Sigmoid colon (tissue), 7 donors: ENCODE data around the gene NFIB. TPM values are rescaled to one million over a fixed set of nuclear protein-coding genes. Genes with fewer than 3 reads are reported as not detected.

Experiments used
- DNase-seq: peaks from one replicate; pipeline ENCODE4 v3.0.0-alpha.2; 2019
- H3K27ac ChIP-seq, 4 donors: fragments of 200-600 bp; sonication (generic); one replicate each; pipeline ENCODE4 v1.5.1; 2016 to 2019; ENCODE audit warnings: mild to moderate bottlenecking in 1 of 4
- H3K27me3 ChIP-seq, 3 donors: fragments of 200-600 bp; sonication (generic); one replicate each; pipeline ENCODE4 v1.5.1; 2019; ENCODE audit warnings: mild to moderate bottlenecking in 1 of 3
- H3K36me3 ChIP-seq, 4 donors: fragments of 200-600 bp; sonication (generic); one replicate each; pipeline ENCODE4 v1.5.1; 2016 to 2019
- H3K4me1 ChIP-seq, 4 donors: fragments of 200-600 bp; sonication (generic); one replicate each; pipeline ENCODE4 v1.5.1; 2017 to 2019
- H3K4me3 ChIP-seq, 4 donors: fragments of 200-600 bp; sonication (generic); one replicate each; pipeline ENCODE4 v1.5.1; 2017 to 2019; ENCODE audit warnings: mild to moderate bottlenecking in 2 of 4, moderate library complexity in 1 of 4
- H3K9me3 ChIP-seq, 4 donors: fragments of 200-600 bp in 3 of 4; sonication (generic) in 3 of 4; one replicate each; pipeline versions ENCODE4 v1.5.1 to v1.6.1; 2013 to 2019
- EP300 ChIP-seq, 4 donors: sonication (generic); formaldehyde crosslinking; IDR thresholded peaks; one replicate each; pipeline ENCODE4 v1.6.1; 2017; ENCODE audit warnings: antibody characterized with exemption in 4 of 4
- POLR2A ChIP-seq, 2 donors: fragments of 450-650 bp; IDR thresholded peaks; one replicate each; pipeline ENCODE4 v1.6.1; 2016; ENCODE audit warnings: antibody characterized with exemption in 2 of 2, mild to moderate bottlenecking in 2 of 2, moderate library complexity in 2 of 2
- POLR2AphosphoS5 ChIP-seq, 4 donors: sonication (generic); formaldehyde crosslinking; IDR thresholded peaks; one replicate each; pipeline ENCODE4 v1.6.1; 2017; ENCODE audit warnings: antibody characterized with exemption in 4 of 4
- WGBS, 2 donors: extraction: QIAGEN DNeasy Blood & Tissue Kit; methylation state at CpG; one replicate each; pipeline ENCODE4 v1.1.7; 2013; 5-methylcytosine and 5-hydroxymethylcytosine counted together
- intact Hi-C: fragments of 100-400 bp; cut with DNase I; formaldehyde crosslinking; loops from one replicate; pipeline ENCODE4 v1.15.1; 2023
- polyA plus RNA-seq, 3 donors: library from polyadenylated mRNA; stranded (reverse); fragments of 200-250 nt; gene quantifications; one replicate each; pipeline ENCODE4 v1.2.3, GENCODE V29; 2013
- total RNA-seq, 4 donors: library from RNA; depleted of rRNA; stranded (reverse); fragments of >200 nt; gene quantifications; one replicate each; pipeline ENCODE4 v1.1.0, GENCODE V29; 2016
- TF ChIP-seq, protein P1 (sequence below), 4 experiments: fragments of 450-650 bp in 3 of 4; fragments of 200-600 bp in 1 of 4; IDR thresholded peaks; one replicate each; pipeline ENCODE4 v1.5.1; 2016 to 2019; ENCODE audit warnings: antibody characterized with exemption in 4 of 4, mild to moderate bottlenecking in 3 of 4, moderate library complexity in 2 of 4
- donor health status: healthy with polysubstance abuse.
- donor health status: Bipolar disorder and iron deficiency.
- donor health status: healthy.

The NFIB gene
- total and polyA plus RNA-seq, 7 donors, result 3.7 to 129 (median 45.3) TPM

DNA sequence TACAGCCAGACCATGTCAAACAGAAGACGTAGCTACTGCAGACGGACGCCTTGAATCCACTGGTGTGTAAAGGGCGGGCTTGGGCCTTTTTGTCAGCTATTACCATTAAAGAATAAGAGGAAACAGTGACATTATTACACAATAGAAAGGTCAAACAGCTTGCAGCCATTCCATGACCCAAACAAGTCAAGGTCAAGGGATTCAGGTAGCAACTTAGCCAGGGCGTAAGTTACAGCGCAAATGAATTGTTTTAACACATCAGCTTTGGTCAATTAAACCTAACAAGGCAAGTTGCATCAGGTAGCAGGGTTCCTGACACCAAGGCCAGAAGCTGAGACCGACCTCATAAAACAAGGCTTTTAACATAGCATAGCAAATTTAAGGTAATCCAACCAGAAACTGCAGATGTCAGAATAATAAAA lies 15.3 kb downstream of the NFIB start:
- intact Hi-C loops, result loop anchor here (5.0 kb wide), 1 partner anchor 166 kb away; no protein-coding TSS in a partner anchor
- no peak for TF ChIP-seq POLR2AphosphoS5 (IDR thresholded peaks at IDR 0.05)
- TF ChIP-seq POLR2A (IDR thresholded peaks at IDR 0.05), result no peak
- TF ChIP-seq, protein P1, sequence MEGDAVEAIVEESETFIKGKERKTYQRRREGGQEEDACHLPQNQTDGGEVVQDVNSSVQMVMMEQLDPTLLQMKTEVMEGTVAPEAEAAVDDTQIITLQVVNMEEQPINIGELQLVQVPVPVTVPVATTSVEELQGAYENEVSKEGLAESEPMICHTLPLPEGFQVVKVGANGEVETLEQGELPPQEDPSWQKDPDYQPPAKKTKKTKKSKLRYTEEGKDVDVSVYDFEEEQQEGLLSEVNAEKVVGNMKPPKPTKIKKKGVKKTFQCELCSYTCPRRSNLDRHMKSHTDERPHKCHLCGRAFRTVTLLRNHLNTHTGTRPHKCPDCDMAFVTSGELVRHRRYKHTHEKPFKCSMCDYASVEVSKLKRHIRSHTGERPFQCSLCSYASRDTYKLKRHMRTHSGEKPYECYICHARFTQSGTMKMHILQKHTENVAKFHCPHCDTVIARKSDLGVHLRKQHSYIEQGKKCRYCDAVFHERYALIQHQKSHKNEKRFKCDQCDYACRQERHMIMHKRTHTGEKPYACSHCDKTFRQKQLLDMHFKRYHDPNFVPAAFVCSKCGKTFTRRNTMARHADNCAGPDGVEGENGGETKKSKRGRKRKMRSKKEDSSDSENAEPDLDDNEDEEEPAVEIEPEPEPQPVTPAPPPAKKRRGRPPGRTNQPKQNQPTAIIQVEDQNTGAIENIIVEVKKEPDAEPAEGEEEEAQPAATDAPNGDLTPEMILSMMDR (IDR thresholded peaks at IDR 0.05), result no peak
- no peak for TF ChIP-seq EP300 (IDR thresholded peaks at IDR 0.05)
- no peak for DNase-seq
- Histone ChIP-seq H3K9me3 (no peaks in the 10 kb centered on the region), H3K4me3 (no peak overlapping the region), H3K27me3 (no peaks in the 10 kb centered on the region), H3K36me3 (no peaks in the 10 kb centered on the region), H3K4me1 (peaks cover 0 to 81% (median 62%) of the 10 kb centered on the region in 4 donors), H3K27ac (peak overlapping the region in 2 of 4 donors; percentile 42 to 44)
- WGBS, 2 donors, result 62 to 67% methylated on average over 7 of the region's 7 CpGs

DNA sequence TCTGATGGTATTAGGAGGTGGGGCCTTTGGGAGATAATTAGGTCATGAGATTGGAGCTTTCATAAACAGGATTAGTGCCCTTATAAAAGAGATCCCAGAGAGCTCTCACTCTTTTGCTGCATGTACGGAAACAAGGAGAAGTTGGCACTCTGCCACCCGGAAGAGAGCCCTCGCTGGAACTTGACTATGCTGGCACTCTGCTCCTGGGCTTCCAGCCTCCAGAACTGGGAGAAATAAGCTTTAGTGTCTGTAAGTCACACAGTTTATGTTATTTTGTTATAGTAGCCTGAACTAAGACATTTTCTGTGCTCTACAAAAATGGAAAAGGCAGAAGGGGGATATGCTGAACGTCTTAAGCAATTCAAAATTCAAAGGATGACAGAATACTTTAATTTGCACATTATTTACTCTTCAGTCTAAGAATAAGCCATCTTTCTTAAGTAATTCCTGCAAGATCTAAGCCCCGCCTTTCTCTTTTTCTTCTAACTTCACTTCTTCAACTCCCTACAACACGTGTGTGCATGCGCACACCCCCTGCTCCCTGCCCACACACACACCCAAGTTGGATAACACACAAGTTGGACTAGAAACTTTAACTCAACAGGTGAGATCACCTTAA lies 17.3 kb downstream of the NFIB start:
- Histone ChIP-seq H3K36me3 (no peaks in the 10 kb centered on the region), H3K27ac (peak overlapping the region in 2 of 4 donors; percentile 7 to 11), H3K4me1 (peaks cover 0 to 73% (median 54%) of the 10 kb centered on the region in 4 donors), H3K27me3 (no peaks in the 10 kb centered on the region), H3K9me3 (no peaks in the 10 kb centered on the region), H3K4me3 (no peak overlapping the region)
- no peak for TF ChIP-seq POLR2A (IDR thresholded peaks at IDR 0.05)
- TF ChIP-seq POLR2AphosphoS5 (IDR thresholded peaks at IDR 0.05), result no peak
- no peak for DNase-seq
- intact Hi-C loops, result loop anchor here (5.0 kb wide), 1 partner anchor 164 kb away; no protein-coding TSS in a partner anchor
- WGBS, 2 donors, result 84 to 87% methylated on average over 7 of the region's 7 CpGs

DNA sequence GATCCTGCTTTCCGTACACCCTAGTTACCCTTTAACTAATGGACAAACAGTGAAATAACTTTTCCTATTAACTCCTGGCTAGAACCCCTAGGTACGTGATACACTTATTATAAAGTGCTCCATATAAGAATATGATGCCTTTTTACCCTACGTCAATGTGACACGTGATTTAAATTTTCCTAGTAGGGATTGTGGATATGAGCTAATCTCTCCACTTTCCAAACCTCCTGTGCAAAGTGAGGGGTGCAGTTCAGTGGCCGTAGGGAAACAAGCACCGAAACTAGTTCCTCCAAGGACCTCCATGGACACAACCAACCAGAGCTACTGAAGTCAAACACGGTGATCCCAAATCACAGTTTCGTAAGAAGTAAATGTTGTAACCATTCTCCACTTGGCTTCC lies 19.3 kb downstream of the NFIB start:
- intact Hi-C loops, result loop anchor here (5.0 kb wide), 1 partner anchor 162 kb away; no protein-coding TSS in a partner anchor
- Histone ChIP-seq H3K9me3 (no peaks in the 10 kb centered on the region), H3K4me1 (peaks cover 0 to 63% (median 46%) of the 10 kb centered on the region in 4 donors), H3K4me3 (no peak overlapping the region), H3K27ac (peak overlapping the region in 2 of 4 donors; percentile 32 to 35), H3K36me3 (no peaks in the 10 kb centered on the region), H3K27me3 (no peaks in the 10 kb centered on the region)
- TF ChIP-seq, protein P1 (IDR thresholded peaks at IDR 0.05), result no peak
- TF ChIP-seq EP300 (IDR thresholded peaks at IDR 0.05), result no peak
- TF ChIP-seq POLR2A (IDR thresholded peaks at IDR 0.05), result no peak
- no peak for TF ChIP-seq POLR2AphosphoS5 (IDR thresholded peaks at IDR 0.05)
- no peak for DNase-seq
- WGBS, 2 donors, result 61 to 81% methylated on average over 8 of the region's 8 CpGs

DNA sequence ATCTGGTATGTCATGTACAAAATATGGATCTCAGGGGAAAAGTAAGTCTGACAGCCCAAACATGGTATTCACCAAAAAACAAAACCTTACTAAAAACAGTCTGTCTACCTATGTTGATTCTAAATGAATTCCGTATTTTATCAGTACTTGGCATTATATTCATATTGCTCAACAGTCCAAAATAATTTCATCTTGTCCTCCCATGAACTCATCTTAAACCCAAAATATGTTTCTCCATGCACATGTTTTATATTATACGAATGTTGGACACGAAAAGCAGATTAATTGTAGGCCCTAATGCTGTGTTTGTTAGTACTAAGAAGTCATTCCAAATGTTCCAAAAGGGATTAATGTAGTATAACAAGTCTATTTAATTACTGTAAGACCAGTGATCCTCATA lies 20.1 kb downstream of the NFIB start:
- H3K4me3 ChIP-seq, result no peak overlapping the region
- TF ChIP-seq EP300 (IDR thresholded peaks at IDR 0.05) (no peak), POLR2A (IDR thresholded peaks at IDR 0.05) (no peak), POLR2AphosphoS5 (IDR thresholded peaks at IDR 0.05) (no peak)
- TF ChIP-seq, protein P1 (IDR thresholded peaks at IDR 0.05), result no peak
- H3K9me3 ChIP-seq, result no peaks in the 10 kb centered on the region
- no peaks in the 10 kb centered on the region for H3K36me3 ChIP-seq
- peaks cover 0 to 61% (median 41%) of the 10 kb centered on the region in 4 donors for H3K4me1 ChIP-seq
- no peaks in the 10 kb centered on the region for H3K27me3 ChIP-seq
- WGBS, 2 donors, result 81 to 91% methylated on average over 3 of the region's 3 CpGs
- DNase-seq, result no peak
- intact Hi-C loops, result no loop called here
- peak overlapping the region in 2 of 4 donors; percentile 32 to 35 for H3K27ac ChIP-seq

DNA sequence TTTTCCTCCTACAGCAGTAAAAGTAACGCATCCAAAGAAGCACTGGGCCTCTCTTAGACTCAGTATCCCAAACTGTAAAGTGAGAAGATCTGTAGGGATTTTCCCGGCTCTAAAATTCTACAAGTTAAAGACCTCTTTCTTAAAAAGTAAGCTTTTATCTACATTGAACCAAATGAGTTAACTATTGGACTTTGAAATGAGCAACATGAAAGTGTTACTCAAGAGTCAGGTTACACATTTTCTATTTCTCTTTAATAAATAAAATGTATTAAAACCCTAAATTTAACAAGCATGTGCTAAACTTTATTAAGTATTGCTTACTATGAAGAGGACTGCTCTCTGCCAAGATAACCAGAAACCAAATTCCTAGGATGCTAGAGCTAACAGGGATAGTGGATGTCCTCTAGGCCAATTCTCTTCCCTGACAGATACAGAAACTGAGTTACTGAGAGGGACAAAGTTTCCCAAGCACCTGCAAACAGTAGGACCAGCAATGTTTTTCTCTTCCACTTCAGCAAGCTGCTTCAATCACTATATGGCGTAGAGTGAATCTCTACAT lies 21.7 kb downstream of the NFIB start:
- H3K4me3 ChIP-seq, result no peak overlapping the region
- H3K4me1 ChIP-seq, result peaks cover 0 to 55% (median 34%) of the 10 kb centered on the region in 4 donors
- TF ChIP-seq, protein P1 (IDR thresholded peaks at IDR 0.05), result no peak
- TF ChIP-seq POLR2A (IDR thresholded peaks at IDR 0.05), result no peak
- TF ChIP-seq EP300 (IDR thresholded peaks at IDR 0.05), result no peak
- H3K27me3 ChIP-seq, result no peaks in the 10 kb centered on the region
- peak overlapping the region in 2 of 4 donors; percentile 26 to 46 for H3K27ac ChIP-seq
- H3K9me3 ChIP-seq, result no peaks in the 10 kb centered on the region
- no peak for DNase-seq
- no peaks in the 10 kb centered on the region for H3K36me3 ChIP-seq
- intact Hi-C loops, result no loop called here
- WGBS, 2 donors, result 61 to 96% methylated on average over 3 of the region's 3 CpGs
